Fibroblast of the aortic adventitia (primary cell): ENCODE results near the gene LRRC10. TPM values are rescaled to one million over a fixed set of nuclear protein-coding genes. Genes with fewer than 3 reads are reported as not detected.

ENCODE experiments used
- DNase-seq: peaks from one replicate; pipeline ENCODE4 v3.0.0-alpha.2; 2010; ENCODE audit warnings: low read depth
- H3K4me3 ChIP-seq: 2 replicates; pipeline ENCODE4 v1.5.1; 2011; ENCODE audit warnings: low read depth, mild to moderate bottlenecking, control low read depth, low read length, moderate library complexity
- CTCF ChIP-seq: IDR thresholded peaks from 2 replicates; pipeline ENCODE4 v1.5.1; 2011; ENCODE audit warnings: mild to moderate bottlenecking, low read length, control low read depth, inconsistent platforms; ENCODE audit not compliant: insufficient read depth
- total RNA-seq: library from RNA; depleted of rRNA; stranded (reverse); fragments of >200 nt; gene quantifications from 2 replicates; pipeline ENCODE4 v1.2.3, GENCODE V29; 2012; ENCODE audit warnings: low replicate concordance

Gene LRRC10
- total RNA-seq = not detected in 2 replicates

- TF ChIP-seq CTCF = no peak
- no peak for DNase-seq
- no peak within 1 kb of the TSS for H3K4me3 ChIP-seq
Measured at GRCh38 chr12:69610729-69611128, at the start of gene LRRC10. Gene LRRC10, minus strand, starts transcription at chr12:69610907. Its CDS starts 69 bp downstream, at chr12:69610838.

- no peak overlapping the region for H3K4me3 ChIP-seq
Measured at GRCh38 chr12:69660164-69660863, 49.6 kb upstream of the LRRC10 start.

DNA sequence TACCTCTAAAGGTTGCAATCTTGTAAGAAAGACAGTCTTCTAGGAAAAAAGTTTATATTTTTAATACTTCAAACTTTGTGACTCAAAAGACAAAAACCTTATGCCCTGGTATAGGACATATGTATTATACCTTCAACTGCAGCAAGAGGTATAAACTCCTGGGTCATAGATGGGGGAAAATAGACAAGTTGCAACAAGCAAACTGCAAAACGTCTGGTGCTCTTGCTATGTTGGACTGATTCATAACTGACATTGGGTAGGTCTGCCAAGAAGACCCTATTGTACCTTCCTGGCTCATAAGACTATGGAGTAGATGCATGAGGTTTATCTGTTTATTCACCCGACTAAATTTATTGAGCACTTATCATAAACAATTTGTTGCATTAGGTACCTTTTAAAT lies 47.5 kb upstream of the LRRC10 start:
- DNase-seq = no peak
- TF ChIP-seq CTCF = no peak
- no peak overlapping the region for H3K4me3 ChIP-seq

More at GRCh38 chr12:69660164-69660863, 49.6 kb upstream of the LRRC10 start:
- DNase-seq = no peak
- TF ChIP-seq CTCF = no peak

GRCh38 chr12:69657376-69658137 lies 46.9 kb upstream of the LRRC10 start:
- no peak for TF ChIP-seq CTCF
- DNase-seq = peak; percentile 29
- no peak overlapping the region for H3K4me3 ChIP-seq

DNA sequence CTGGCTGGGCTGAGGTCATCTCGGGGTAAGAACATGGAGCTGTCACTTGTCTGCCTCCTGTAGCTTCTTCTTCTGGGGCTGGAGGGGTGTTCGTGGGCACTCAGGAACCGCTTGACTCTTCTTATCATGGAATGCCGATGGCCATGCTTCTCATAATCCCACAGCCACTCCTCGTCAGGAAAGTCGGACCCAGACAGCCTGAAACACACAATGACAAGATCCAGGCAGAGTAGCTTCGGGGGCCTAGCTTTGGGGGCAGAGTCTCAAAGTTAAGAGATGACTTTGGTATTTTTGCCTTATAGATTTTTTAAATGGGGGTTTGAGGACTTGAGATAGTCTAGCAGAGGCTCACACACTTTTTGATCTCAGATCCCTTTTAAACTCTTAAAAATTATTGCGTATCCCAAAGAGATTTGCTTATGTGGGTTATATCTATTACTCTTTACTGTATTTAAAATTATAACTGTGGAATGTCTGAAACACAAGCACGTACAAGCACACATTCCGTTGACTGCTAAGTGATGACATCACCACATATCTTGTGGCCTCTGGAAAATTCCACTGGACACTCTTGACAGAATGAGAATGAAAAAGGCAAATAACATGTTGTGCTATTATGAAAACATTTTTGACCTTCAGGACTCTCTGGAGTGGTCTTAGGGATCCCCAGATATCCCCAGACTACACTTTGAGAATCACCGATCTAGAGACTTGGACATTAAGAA lies 45.1 kb upstream of the LRRC10 start:
- peak; percentile 90 for DNase-seq
- no peak for TF ChIP-seq CTCF
- H3K4me3 ChIP-seq = no peak overlapping the region

- DNase-seq = peak; percentile 30
- H3K4me3 ChIP-seq = no peak overlapping the region
- no peak for TF ChIP-seq CTCF
Measured at GRCh38 chr12:69653703-69654102, 43.0 kb upstream of the LRRC10 start.
